HG03095 (cell line): ENCODE results near the gene MARCKS.

Source experiments
- ATAC-seq: cut with Tn5 transposase; IDR thresholded peaks from one replicate; pipeline ENCODE4 v1.9.1; 2021; ENCODE audit warnings: moderate library complexity; ENCODE audit not compliant: unreplicated experiment

The MARCKS gene

GRCh38 chr6:113856625-113857555, at the start of gene MARCKS:
Gene MARCKS, plus strand, starts transcription at chr6:113857345. Its CDS starts 401 bp downstream, at chr6:113857746.
- ATAC-seq: peak; percentile 42

GRCh38 chr6:113809826-113810225, 47.3 kb upstream of the MARCKS start:
- ATAC-seq: peak; percentile 50

- no peak for ATAC-seq
These were observed 44.0 kb upstream of the MARCKS start for GRCh38 chr6:113813142-113813541.

GRCh38 chr6:113818578-113818977, 38.6 kb upstream of the MARCKS start:
- no peak for ATAC-seq

GRCh38 chr6:113819169-113819830, 37.8 kb upstream of the MARCKS start:
- no peak for ATAC-seq

- ATAC-seq: no peak
These were observed 36.4 kb upstream of the MARCKS start for GRCh38 chr6:113820761-113821160.

GRCh38 chr6:113821445-113821844, 35.7 kb upstream of the MARCKS start:
- no peak for ATAC-seq

GRCh38 chr6:113823916-113824315, 33.2 kb upstream of the MARCKS start:
- ATAC-seq: no peak

GRCh38 chr6:113824411-113824810, 32.7 kb upstream of the MARCKS start:
- ATAC-seq: no peak

- no peak for ATAC-seq
These were observed 32.3 kb upstream of the MARCKS start for GRCh38 chr6:113824866-113825265.

GRCh38 chr6:113825781-113826180, 31.4 kb upstream of the MARCKS start:
- no peak for ATAC-seq

- no peak for ATAC-seq
These were observed 28.0 kb upstream of the MARCKS start for GRCh38 chr6:113828984-113829695.

- ATAC-seq: no peak
These were observed 27.5 kb upstream of the MARCKS start for GRCh38 chr6:113829696-113830045.

GRCh38 chr6:113830140-113830539, 27.0 kb upstream of the MARCKS start:
- no peak for ATAC-seq

GRCh38 chr6:113833537-113833936, 23.6 kb upstream of the MARCKS start:
- ATAC-seq: no peak

- ATAC-seq: no peak
These were observed 20.0 kb upstream of the MARCKS start for GRCh38 chr6:113837170-113837569.

- ATAC-seq: no peak
These were observed 15.0 kb upstream of the MARCKS start for GRCh38 chr6:113842165-113842564.

- ATAC-seq: no peak
These were observed 13.6 kb upstream of the MARCKS start for GRCh38 chr6:113843500-113844073.

GRCh38 chr6:113846577-113846976, 10.6 kb upstream of the MARCKS start:
- no peak for ATAC-seq

GRCh38 chr6:113847447-113847846, 9.7 kb upstream of the MARCKS start:
- no peak for ATAC-seq

GRCh38 chr6:113848280-113848679, 8.9 kb upstream of the MARCKS start:
- no peak for ATAC-seq
